HepG2 (cell line): Measurements from ENCODE around the gene CFTR. TPM values are rescaled to one million over a fixed set of nuclear protein-coding genes. Genes with fewer than 3 reads are reported as not detected.

Experiments used
- ATAC-seq: fragments of 200-7000 bp; cut with Tn5 transposase; 3 replicates; pipeline ENCODE4 v1.9.1; 2020; ENCODE audit warnings: mild to moderate bottlenecking, moderate library complexity
- BruUV-seq: library from RNA; stranded (reverse); fragments of 400-500 nt; replicated peaks from 2 replicates; lab custom pipeline; 2021; lab: Mats Ljungman, UMichigan
- CTCF ChIA-PET: fragments of 300-600 bp; formaldehyde crosslinking; extraction: SDS; loops from one replicate; lab custom pipeline; 2021; ENCODE audit warnings: low total read pairs, inconsistent platforms, low intra/inter-chr PET ratio; lab: Yijun Ruan, JAX
- POLR2A ChIA-PET: fragments of 350-600 bp; sonication (Branson Sonifier 250); formaldehyde crosslinking; loops from one replicate; lab custom pipeline; 2020; ENCODE audit warnings: antibody characterized with exemption, inconsistent platforms; lab: Yijun Ruan, JAX
- DNase-seq: peaks from one replicate; pipeline ENCODE4 v3.0.0-alpha.2; 2015; ENCODE audit warnings: low spot score
- FAIRE-seq: peaks from 3 replicates; lab custom pipeline; 2011; peaks lifted over from hg19 to GRCh38; lab: Jason Lieb, UNC
- H2AFZ ChIP-seq: one replicate; pipeline ENCODE4 v1.6.1; 2011; ENCODE audit warnings: low read length, inconsistent platforms
- H3K27ac ChIP-seq: fragments of 300-600 bp; 3 replicates; pipeline ENCODE4 v1.8.0; 2011; ENCODE audit warnings: mixed run types, mild to moderate bottlenecking, mixed read lengths, low read length, inconsistent platforms; ENCODE audit not compliant: insufficient read depth; ENCODE audit errors: extremely low read length
- H3K27me3 ChIP-seq, 2 experiments: fragments of 200-600 bp in 1 of 2; 2 replicates in 1 of 2; 3 replicates in 1 of 2; pipeline versions ENCODE4 v1.6.0 to v1.8.0; 2011; ENCODE audit warnings: low read length in 2 of 2, mild to moderate bottlenecking in 2 of 2, moderate library complexity in 2 of 2, inconsistent platforms in 1 of 2; ENCODE audit not compliant: insufficient read depth in 2 of 2, control insufficient read depth in 1 of 2
- H3K36me3 ChIP-seq, 2 experiments: fragments of 200-600 bp in 1 of 2; replicated peaks in 1 of 2; 2 replicates in 1 of 2; 3 replicates in 1 of 2; pipeline versions ENCODE4 v1.5.1 to v1.8.0; 2011; ENCODE audit warnings: low read length in 2 of 2, inconsistent platforms in 1 of 2; ENCODE audit not compliant: insufficient read depth in 2 of 2, control insufficient read depth in 1 of 2
- H3K4me1 ChIP-seq: 2 replicates; pipeline ENCODE4 v1.5.1; 2012; ENCODE audit warnings: low read length, inconsistent platforms; ENCODE audit not compliant: insufficient read depth
- H3K4me2 ChIP-seq: 2 replicates; pipeline ENCODE4 v1.6.0; 2011; ENCODE audit warnings: low read depth, low read length, inconsistent platforms
- H3K4me3 ChIP-seq, 3 experiments: fragments of 200-600 bp in 1 of 3; sonication (generic), shearing (Covaris generic) in 1 of 3; replicated peaks in 1 of 3; 2 replicates each; pipeline ENCODE4 v1.5.1; 2011 to 2016; ENCODE audit warnings: low read length in 3 of 3, inconsistent platforms in 2 of 3, low read depth in 2 of 3, mild to moderate bottlenecking in 2 of 3, control low read depth in 1 of 3, mixed read lengths in 1 of 3; ENCODE audit not compliant: insufficient read depth in 1 of 3
- H3K79me2 ChIP-seq: one replicate; pipeline ENCODE4 v1.6.1; 2011; ENCODE audit warnings: low read length, inconsistent platforms; ENCODE audit not compliant: insufficient read depth
- H3K9ac ChIP-seq: 2 replicates; pipeline ENCODE4 v1.6.0; 2011; ENCODE audit warnings: mild to moderate bottlenecking, low read depth, low read length, inconsistent platforms; ENCODE audit not compliant: insufficient read depth
- H3K9me3 ChIP-seq: 2 replicates; pipeline ENCODE4 v1.5.1; 2012; ENCODE audit warnings: mild to moderate bottlenecking, low read length
- H4K20me1 ChIP-seq: 2 replicates; pipeline ENCODE4 v1.6.0; 2011; ENCODE audit warnings: inconsistent platforms, mild to moderate bottlenecking, low read length, moderate library complexity; ENCODE audit not compliant: insufficient read depth
- ERF ChIP-seq: IDR thresholded peaks from 2 replicates; pipeline ENCODE4 v1.6.1; 2018; ENCODE audit warnings: missing biosample characterization, missing genetic modification reagents
- FOXO1 ChIP-seq: sonication (generic); formaldehyde crosslinking; IDR thresholded peaks from 2 replicates; pipeline ENCODE4 v1.4.0; 2020; ENCODE audit warnings: missing genetic modification reagents
- JDP2 ChIP-seq: sonication (generic); formaldehyde crosslinking; IDR thresholded peaks from 2 replicates; pipeline ENCODE4 v1.8.1; 2022; ENCODE audit warnings: missing genetic modification reagents, borderline replicate concordance
- KDM2A ChIP-seq: sonication (generic); formaldehyde crosslinking; IDR thresholded peaks from 2 replicates; pipeline ENCODE4 v1.4.0; 2020; ENCODE audit warnings: low read depth, missing genetic modification reagents, borderline replicate concordance
- KDM3A ChIP-seq: IDR thresholded peaks from 2 replicates; pipeline ENCODE4 v1.6.1; 2018; ENCODE audit warnings: low read depth, missing compliant biosample characterization
- MAFF ChIP-seq: IDR thresholded peaks from 2 replicates; pipeline ENCODE4 v1.6.1; 2011; ENCODE audit warnings: low read depth, low read length, improper control_type of control experiment
- PHF5A ChIP-seq: IDR thresholded peaks from one replicate; pipeline ENCODE4 v1.6.1; 2018; ENCODE audit warnings: low read depth, missing genetic modification reagents; ENCODE audit not compliant: unreplicated experiment
- SP2 ChIP-seq: sonication (generic); formaldehyde crosslinking; IDR thresholded peaks from 2 replicates; pipeline ENCODE4 v1.5.1; 2020; ENCODE audit warnings: mild to moderate bottlenecking, missing genetic modification reagents
- ZNF136 ChIP-seq: sonication (generic); formaldehyde crosslinking; IDR thresholded peaks from 2 replicates; pipeline ENCODE4 v1.8.1; 2022; ENCODE audit warnings: low read depth, mild to moderate bottlenecking, moderate library complexity, missing genetic modification reagents
- ZNF260 ChIP-seq: sonication (generic); formaldehyde crosslinking; IDR thresholded peaks from 2 replicates; pipeline ENCODE4 v1.4.0; 2020; ENCODE audit warnings: missing genetic modification reagents, low read depth, mild to moderate bottlenecking, borderline replicate concordance
- ZNF451 ChIP-seq: sonication (generic); formaldehyde crosslinking; IDR thresholded peaks from 2 replicates; pipeline ENCODE4 v1.5.0; 2020; ENCODE audit warnings: mild to moderate bottlenecking, missing genetic modification reagents
- ZNF496 ChIP-seq: sonication (generic); formaldehyde crosslinking; IDR thresholded peaks from 2 replicates; pipeline ENCODE4 v1.8.1; 2023; ENCODE audit warnings: mild to moderate bottlenecking, moderate library complexity, missing genetic modification reagents; ENCODE audit not compliant: insufficient replicate concordance
- ZNF790 ChIP-seq: sonication (generic); formaldehyde crosslinking; IDR thresholded peaks from 2 replicates; pipeline ENCODE4 v1.8.0; 2022; ENCODE audit warnings: missing genetic modification reagents, mild to moderate bottlenecking, borderline replicate concordance
- ZSCAN30 ChIP-seq: sonication (generic); formaldehyde crosslinking; IDR thresholded peaks from 2 replicates; pipeline ENCODE4 v1.5.0; 2020; ENCODE audit warnings: mild to moderate bottlenecking, missing genetic modification reagents
- WGBS: methylation state at CpG from one replicate; pipeline ENCODE4 v1.1.6; 2017; ENCODE audit warnings: low lambda C conversion rate; 5-methylcytosine and 5-hydroxymethylcytosine counted together
- in situ Hi-C: cut with HindIII; loops from 2 replicates; pipeline ENCODE4 v1.10.0; 2017; ENCODE audit warnings: low pct_unique_long_range_greater_than_20kb; ENCODE audit not compliant: extremely low pct_ligation_motif_present
- intact Hi-C: fragments of 100-400 bp; cut with micrococcal nuclease; formaldehyde crosslinking; loops from one replicate; pipeline ENCODE4 v1.10.0; 2022; ENCODE audit not compliant: unreplicated experiment
- polyA plus RNA-seq, 8 experiments: library from polyadenylated mRNA; depleted of rRNA in 3 of 8; stranded (reverse) in 7 of 8; unstranded in 1 of 8; fragments of >200 nt; fragmentation: Illumina TruSeq in 4 of 8; extraction: Trizol in 4 of 8; gene quantifications; 2 replicates each; pipeline versions ENCODE4 v1.2.1 to v1.2.3, GENCODE V29; 2011 to 2016; ENCODE audit warnings: low read depth in 4 of 8, missing spikeins in 1 of 8, mixed read lengths in 1 of 8; ENCODE audit not compliant: insufficient read depth in 1 of 8
- total RNA-seq, 5 experiments: library from RNA; depleted of rRNA; stranded (reverse); fragments of >200 nt; fragmentation: Illumina TruSeq; extraction: Trizol; gene quantifications; 2 replicates each; pipeline ENCODE4 v1.2.3, GENCODE V29; 2016; ENCODE audit warnings: low read depth in 1 of 5
- TF ChIP-seq, protein P1 (sequence below): sonication (generic); formaldehyde crosslinking; IDR thresholded peaks from 2 replicates; pipeline ENCODE4 v1.5.1; 2020; ENCODE audit warnings: mild to moderate bottlenecking, missing genetic modification reagents, borderline replicate concordance
- TF ChIP-seq, protein P2 (sequence below): sonication (generic); formaldehyde crosslinking; IDR thresholded peaks from 2 replicates; pipeline ENCODE4 v1.5.0; 2020; ENCODE audit warnings: mild to moderate bottlenecking, missing genetic modification reagents
- TF ChIP-seq, protein P3 (sequence below): sonication (generic); formaldehyde crosslinking; IDR thresholded peaks from 2 replicates; pipeline ENCODE4 v1.4.0; 2020; ENCODE audit warnings: missing genetic modification reagents

Gene CFTR
- total and polyA plus RNA-seq, 2 of the 13 experiments (the other 11 are each of a cell fraction or from before 2014, with no cell fraction given): not detected

DNA sequence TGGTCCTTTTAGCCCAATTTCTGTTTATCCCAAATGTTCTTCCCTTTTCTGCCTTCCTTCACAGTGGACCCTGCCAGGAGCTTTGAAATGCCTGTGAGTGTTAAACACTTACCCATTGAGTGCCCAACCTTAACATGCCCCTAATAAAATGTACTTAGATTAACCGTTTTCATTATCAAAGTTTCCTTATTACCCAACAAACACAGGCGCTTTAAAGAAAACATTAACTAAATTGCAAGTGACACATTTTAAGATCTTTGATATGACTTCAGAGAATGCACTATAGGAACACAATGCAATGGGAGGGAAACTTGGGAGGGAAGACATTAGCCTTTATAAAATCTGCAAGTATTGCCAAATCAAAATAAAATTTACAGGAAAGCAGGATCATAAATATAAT, 177.0 kb downstream of the CFTR start:
- ChIA-PET POLR2A (no interaction called here), CTCF (no interaction called here)
- WGBS: 8% methylated on average over 2 of the region's 2 CpGs
- Histone ChIP-seq H3K4me1 (no peaks in the 10 kb centered on the region), H3K27me3 (no peaks in the 10 kb centered on the region), H3K79me2 (no peaks in the 10 kb centered on the region), H4K20me1 (no peaks in the 10 kb centered on the region), H3K27ac (no peak overlapping the region), H2AFZ (no peak overlapping the region), H3K36me3 (no peaks in the 10 kb centered on the region), H3K4me3 (no peak overlapping the region), H3K4me2 (no peak overlapping the region), H3K9me3 (no peaks in the 10 kb centered on the region), H3K9ac (no peak overlapping the region)
- no peak for FAIRE-seq
- intact Hi-C loops (loop anchor here (10.0 kb wide), 1 partner anchor 172 kb away; the partner anchor contains the start of gene CFTR), in situ Hi-C loops (no loop called here)
- BruUV-seq: no TSS peak
- DNase-seq: no peak
- ATAC-seq: no peak
- TF ChIP-seq ZNF260 (CRISPR knock-in tag): no peak
- TF ChIP-seq, protein P1, sequence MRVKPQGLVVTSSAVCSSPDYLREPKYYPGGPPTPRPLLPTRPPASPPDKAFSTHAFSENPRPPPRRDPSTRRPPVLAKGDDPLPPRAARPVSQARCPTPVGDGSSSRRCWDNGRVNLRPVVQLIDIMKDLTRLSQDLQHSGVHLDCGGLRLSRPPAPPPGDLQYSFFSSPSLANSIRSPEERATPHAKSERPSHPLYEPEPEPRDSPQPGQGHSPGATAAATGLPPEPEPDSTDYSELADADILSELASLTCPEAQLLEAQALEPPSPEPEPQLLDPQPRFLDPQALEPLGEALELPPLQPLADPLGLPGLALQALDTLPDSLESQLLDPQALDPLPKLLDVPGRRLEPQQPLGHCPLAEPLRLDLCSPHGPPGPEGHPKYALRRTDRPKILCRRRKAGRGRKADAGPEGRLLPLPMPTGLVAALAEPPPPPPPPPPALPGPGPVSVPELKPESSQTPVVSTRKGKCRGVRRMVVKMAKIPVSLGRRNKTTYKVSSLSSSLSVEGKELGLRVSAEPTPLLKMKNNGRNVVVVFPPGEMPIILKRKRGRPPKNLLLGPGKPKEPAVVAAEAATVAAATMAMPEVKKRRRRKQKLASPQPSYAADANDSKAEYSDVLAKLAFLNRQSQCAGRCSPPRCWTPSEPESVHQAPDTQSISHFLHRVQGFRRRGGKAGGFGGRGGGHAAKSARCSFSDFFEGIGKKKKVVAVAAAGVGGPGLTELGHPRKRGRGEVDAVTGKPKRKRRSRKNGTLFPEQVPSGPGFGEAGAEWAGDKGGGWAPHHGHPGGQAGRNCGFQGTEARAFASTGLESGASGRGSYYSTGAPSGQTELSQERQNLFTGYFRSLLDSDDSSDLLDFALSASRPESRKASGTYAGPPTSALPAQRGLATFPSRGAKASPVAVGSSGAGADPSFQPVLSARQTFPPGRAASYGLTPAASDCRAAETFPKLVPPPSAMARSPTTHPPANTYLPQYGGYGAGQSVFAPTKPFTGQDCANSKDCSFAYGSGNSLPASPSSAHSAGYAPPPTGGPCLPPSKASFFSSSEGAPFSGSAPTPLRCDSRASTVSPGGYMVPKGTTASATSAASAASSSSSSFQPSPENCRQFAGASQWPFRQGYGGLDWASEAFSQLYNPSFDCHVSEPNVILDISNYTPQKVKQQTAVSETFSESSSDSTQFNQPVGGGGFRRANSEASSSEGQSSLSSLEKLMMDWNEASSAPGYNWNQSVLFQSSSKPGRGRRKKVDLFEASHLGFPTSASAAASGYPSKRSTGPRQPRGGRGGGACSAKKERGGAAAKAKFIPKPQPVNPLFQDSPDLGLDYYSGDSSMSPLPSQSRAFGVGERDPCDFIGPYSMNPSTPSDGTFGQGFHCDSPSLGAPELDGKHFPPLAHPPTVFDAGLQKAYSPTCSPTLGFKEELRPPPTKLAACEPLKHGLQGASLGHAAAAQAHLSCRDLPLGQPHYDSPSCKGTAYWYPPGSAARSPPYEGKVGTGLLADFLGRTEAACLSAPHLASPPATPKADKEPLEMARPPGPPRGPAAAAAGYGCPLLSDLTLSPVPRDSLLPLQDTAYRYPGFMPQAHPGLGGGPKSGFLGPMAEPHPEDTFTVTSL: no peak
- no peak for TF ChIP-seq ZSCAN30 (CRISPR knock-in tag)
- TF ChIP-seq, protein P2, sequence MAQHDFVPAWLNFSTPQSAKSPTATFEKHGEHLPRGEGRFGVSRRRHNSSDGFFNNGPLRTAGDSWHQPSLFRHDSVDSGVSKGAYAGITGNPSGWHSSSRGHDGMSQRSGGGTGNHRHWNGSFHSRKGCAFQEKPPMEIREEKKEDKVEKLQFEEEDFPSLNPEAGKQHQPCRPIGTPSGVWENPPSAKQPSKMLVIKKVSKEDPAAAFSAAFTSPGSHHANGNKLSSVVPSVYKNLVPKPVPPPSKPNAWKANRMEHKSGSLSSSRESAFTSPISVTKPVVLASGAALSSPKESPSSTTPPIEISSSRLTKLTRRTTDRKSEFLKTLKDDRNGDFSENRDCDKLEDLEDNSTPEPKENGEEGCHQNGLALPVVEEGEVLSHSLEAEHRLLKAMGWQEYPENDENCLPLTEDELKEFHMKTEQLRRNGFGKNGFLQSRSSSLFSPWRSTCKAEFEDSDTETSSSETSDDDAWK (CRISPR knock-in tag): no peak
- no peak for TF ChIP-seq FOXO1
- no peak for TF ChIP-seq PHF5A (CRISPR knock-in tag)
- TF ChIP-seq, protein P3, sequence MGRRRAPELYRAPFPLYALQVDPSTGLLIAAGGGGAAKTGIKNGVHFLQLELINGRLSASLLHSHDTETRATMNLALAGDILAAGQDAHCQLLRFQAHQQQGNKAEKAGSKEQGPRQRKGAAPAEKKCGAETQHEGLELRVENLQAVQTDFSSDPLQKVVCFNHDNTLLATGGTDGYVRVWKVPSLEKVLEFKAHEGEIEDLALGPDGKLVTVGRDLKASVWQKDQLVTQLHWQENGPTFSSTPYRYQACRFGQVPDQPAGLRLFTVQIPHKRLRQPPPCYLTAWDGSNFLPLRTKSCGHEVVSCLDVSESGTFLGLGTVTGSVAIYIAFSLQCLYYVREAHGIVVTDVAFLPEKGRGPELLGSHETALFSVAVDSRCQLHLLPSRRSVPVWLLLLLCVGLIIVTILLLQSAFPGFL (CRISPR knock-in tag): no peak
- TF ChIP-seq SP2: no peak
- no peak for TF ChIP-seq KDM2A (CRISPR knock-in tag)
- no peak for TF ChIP-seq ZNF496 (CRISPR knock-in tag)
- no peak for TF ChIP-seq KDM3A (CRISPR knock-in tag)
- TF ChIP-seq ZNF136 (CRISPR knock-in tag): no peak
- no peak for TF ChIP-seq MAFF
- TF ChIP-seq ZNF790 (CRISPR knock-in tag): no peak
- no peak for TF ChIP-seq JDP2 (CRISPR knock-in tag)
- TF ChIP-seq ERF (CRISPR knock-in tag): no peak
- TF ChIP-seq ZNF451 (CRISPR knock-in tag): no peak
